HTERT RPE-1 (cell line): ENCODE measurements around the gene GRIFIN.

Experiments
- in situ Hi-C: fragments of 300-500 bp; cut with MboI; formaldehyde crosslinking; loops from 4 replicates; pipeline ENCODE4 v1.14.3; 2020; ENCODE audit warnings: low sequenced_read_pairs

The GRIFIN gene

DNA sequence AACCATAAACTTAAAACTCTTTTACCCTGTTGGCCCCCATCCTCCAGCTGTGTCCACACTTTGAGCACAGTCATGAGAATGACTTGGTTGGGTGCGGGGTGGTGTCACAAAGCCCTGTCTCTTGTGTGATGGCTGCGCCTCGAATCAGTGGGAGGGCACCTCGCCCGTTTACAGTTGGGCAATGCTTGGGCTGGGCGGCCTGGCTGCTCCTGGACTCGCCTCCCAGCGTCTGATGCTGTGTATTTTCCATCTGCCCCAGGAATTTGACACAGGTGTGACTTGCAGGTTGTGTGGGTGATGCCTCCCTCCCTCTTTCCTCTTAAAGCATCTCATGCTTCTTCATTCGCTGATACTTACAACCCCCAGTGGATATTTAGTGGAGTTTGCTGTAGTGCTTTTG, 39.1 kb downstream of the GRIFIN start:
- in situ Hi-C loops: no loop called here

DNA sequence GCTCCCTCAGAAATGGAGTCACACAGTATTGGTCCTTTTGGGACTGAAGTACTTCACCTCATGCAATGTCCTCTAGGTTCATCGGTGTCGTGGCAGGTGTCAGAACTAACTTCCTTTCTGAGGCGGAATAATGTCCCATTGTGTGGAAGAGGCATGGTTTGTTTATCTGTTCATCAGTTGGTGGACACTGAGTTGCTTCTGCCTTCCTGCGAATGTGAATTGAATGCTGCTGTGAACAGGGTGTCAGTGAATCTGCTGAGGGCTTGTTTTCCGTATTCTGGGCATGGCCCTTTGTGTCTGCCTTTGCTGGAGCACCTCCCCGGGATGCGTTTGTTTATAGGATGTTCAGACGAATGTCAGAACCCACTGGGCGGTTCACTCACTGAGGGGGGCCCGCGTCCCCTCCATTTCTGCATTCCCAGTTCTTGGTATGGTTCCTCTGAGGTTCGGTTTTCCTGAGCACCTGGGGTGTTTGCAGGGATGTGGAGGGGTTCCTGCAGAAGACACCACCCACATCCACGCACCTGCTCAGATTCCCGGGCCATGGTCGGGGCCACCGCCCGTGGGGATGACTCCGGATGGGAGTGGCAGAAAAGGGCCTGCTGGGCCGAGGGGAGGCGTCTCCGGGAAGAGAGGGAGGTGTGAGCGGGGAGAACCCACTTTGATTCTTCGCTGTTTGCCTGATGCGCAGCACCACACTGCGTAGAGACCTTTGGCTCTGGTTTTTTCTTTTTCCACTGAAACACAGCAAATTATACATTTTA, 39.7 kb downstream of the GRIFIN start:
- in situ Hi-C loops: no loop called here

GRCh38 chr7:2435146-2435545, 41.1 kb downstream of the GRIFIN start:
- in situ Hi-C loops: no loop called here

GRCh38 chr7:2433713-2434550, 42.3 kb downstream of the GRIFIN start:
- in situ Hi-C loops: no loop called here

DNA sequence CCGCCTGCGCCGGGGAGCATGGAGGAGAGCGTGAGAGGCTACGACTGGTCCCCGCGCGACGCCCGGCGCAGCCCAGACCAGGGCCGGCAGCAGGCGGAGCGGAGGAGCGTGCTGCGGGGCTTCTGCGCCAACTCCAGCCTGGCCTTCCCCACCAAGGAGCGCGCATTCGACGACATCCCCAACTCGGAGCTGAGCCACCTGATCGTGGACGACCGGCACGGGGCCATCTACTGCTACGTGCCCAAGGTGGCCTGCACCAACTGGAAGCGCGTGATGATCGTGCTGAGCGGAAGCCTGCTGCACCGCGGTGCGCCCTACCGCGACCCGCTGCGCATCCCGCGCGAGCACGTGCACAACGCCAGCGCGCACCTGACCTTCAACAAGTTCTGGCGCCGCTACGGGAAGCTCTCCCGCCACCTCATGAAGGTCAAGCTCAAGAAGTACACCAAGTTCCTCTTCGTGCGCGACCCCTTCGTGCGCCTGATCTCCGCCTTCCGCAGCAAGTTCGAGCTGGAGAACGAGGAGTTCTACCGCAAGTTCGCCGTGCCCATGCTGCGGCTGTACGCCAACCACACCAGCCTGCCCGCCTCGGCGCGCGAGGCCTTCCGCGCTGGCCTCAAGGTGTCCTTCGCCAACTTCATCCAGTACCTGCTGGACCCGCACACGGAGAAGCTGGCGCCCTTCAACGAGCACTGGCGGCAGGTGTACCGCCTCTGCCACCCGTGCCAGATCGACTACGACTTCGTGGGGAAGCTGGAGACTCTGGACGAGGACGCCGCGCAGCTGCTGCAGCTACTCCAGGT, 43.1 kb downstream of the GRIFIN start:
- in situ Hi-C loops: no loop called here

DNA sequence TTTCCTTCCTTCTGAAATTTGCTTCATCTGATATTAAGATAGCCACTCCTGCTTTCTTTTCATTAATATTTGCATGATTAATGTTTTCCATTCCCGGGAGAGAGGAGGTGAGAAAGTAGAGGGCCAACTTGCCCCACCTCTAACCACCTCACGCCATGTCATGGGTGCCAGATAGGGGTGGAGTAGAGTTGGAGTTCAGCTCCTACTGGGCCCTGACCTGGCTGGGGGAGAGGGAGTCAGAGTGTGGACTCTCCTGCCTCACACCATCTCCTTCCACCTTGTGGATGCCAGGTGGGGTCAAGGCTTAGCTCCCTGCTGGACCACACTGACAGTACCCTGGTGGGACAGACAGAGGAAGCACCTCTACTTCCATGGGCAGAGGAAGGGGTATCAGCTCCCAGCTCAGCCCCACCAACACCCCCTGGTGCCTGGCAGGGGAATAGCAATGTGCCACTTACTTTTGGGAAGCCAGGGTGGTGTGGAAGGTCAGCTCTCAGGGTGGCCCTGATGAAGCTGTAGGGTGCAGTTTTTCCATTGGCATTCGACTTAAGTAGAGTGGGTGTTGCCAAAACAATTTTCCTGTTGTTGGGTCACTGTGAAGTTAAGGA, 44.8 kb downstream of the GRIFIN start:
- in situ Hi-C loops: no loop called here

- in situ Hi-C loops: no loop called here
These were observed 50.4 kb downstream of the GRIFIN start for GRCh38 chr7:2425749-2426148.
